ENCODE measurements around the gene DBR1. TPM values are rescaled to one million over a fixed set of nuclear protein-coding genes. Genes with fewer than 3 reads are reported as not detected.

Gene DBR1
- total RNA-seq, 3 donors from 2014 or later (not counting 1 experiment from before 2014, with no cell fraction given), result 17.0 to 18.4 (median 17.5) TPM

GRCh38 chr3:138139691-138140090, 35.0 kb downstream of the DBR1 start:
- H3K27ac ChIP-seq (ENCODE audit: low read length), result no peak overlapping the region
- H3K4me1 ChIP-seq (ENCODE audit: control insufficient read depth, insufficient read depth, low read length), result no peaks in the 10 kb centered on the region
- no peaks in the 10 kb centered on the region for H3K4me1 Mint-ChIP-seq
- no peak overlapping the region for H3K4me3 Mint-ChIP-seq
- H3K27ac Mint-ChIP-seq, result no peak overlapping the region
- ATAC-seq (no peak), DNase-seq (no peak)
- intact Hi-C loops (cut with micrococcal nuclease), result no loop called here
- no peak for TF ChIP-seq CTCF (IDR thresholded peaks at IDR 0.05)
- H3K9me3 ChIP-seq (ENCODE audit: control insufficient read depth, insufficient read depth, low read length), result no peaks in the 10 kb centered on the region
- no peak overlapping the region for H3K4me3 ChIP-seq (ENCODE audit: low read length)
- H3K27me3 Mint-ChIP-seq (ENCODE audit: low read depth in 2 of 2), result peaks cover 12 to 26% of the 10 kb centered on the region in 2 donors
- H3K9me3 Mint-ChIP-seq, result no peaks in the 10 kb centered on the region
- no peaks in the 10 kb centered on the region for H3K36me3 Mint-ChIP-seq
- 100% methylated on average over 1 of the region's 2 CpGs for WGBS (ENCODE audit: insufficient coverage)
- H3K27me3 ChIP-seq (ENCODE audit: control insufficient read depth, insufficient read depth, low read length), result no peaks in the 10 kb centered on the region
- no peaks in the 10 kb centered on the region for H3K36me3 ChIP-seq (ENCODE audit: control insufficient read depth, insufficient read depth, low read length)

- Histone ChIP-seq H3K4me1 (ENCODE audit: control insufficient read depth, insufficient read depth, low read length) (no peaks in the 10 kb centered on the region), H3K27ac (ENCODE audit: low read length) (no peak overlapping the region), H3K36me3 (ENCODE audit: control insufficient read depth, insufficient read depth, low read length) (no peaks in the 10 kb centered on the region), H3K27me3 (ENCODE audit: control insufficient read depth, insufficient read depth, low read length) (no peaks in the 10 kb centered on the region), H3K9me3 (ENCODE audit: control insufficient read depth, insufficient read depth, low read length) (no peaks in the 10 kb centered on the region), H3K4me3 (ENCODE audit: low read length) (no peak overlapping the region)
- no peak for ATAC-seq
- Mint-ChIP-seq H3K27me3 (ENCODE audit: low read depth in 2 of 2) (peaks cover 8 to 26% of the 10 kb centered on the region in 2 donors), H3K4me3 (no peak overlapping the region), H3K36me3 (no peaks in the 10 kb centered on the region), H3K9me3 (no peaks in the 10 kb centered on the region), H3K27ac (no peak overlapping the region), H3K4me1 (no peaks in the 10 kb centered on the region)
- no peak for TF ChIP-seq CTCF (IDR thresholded peaks at IDR 0.05)
- no peak for DNase-seq
- WGBS (ENCODE audit: insufficient coverage), result 67% methylated on average over 2 of the region's 2 CpGs
- intact Hi-C loops (cut with micrococcal nuclease), result no loop called here
Measured at GRCh38 chr3:138137861-138138260, 36.9 kb downstream of the DBR1 start.

GRCh38 chr3:138136201-138136600, 38.5 kb downstream of the DBR1 start:
- 85% methylated on average over 3 of the region's 3 CpGs for WGBS (ENCODE audit: insufficient coverage)
- Histone ChIP-seq H3K27ac (ENCODE audit: low read length) (no peak overlapping the region), H3K4me1 (ENCODE audit: control insufficient read depth, insufficient read depth, low read length) (no peaks in the 10 kb centered on the region), H3K27me3 (ENCODE audit: control insufficient read depth, insufficient read depth, low read length) (no peaks in the 10 kb centered on the region), H3K36me3 (ENCODE audit: control insufficient read depth, insufficient read depth, low read length) (no peaks in the 10 kb centered on the region), H3K9me3 (ENCODE audit: control insufficient read depth, insufficient read depth, low read length) (no peaks in the 10 kb centered on the region), H3K4me3 (ENCODE audit: low read length) (no peak overlapping the region)
- ATAC-seq (no peak), DNase-seq (no peak)
- H3K27ac Mint-ChIP-seq, result no peak overlapping the region
- no peaks in the 10 kb centered on the region for H3K9me3 Mint-ChIP-seq
- no peak overlapping the region for H3K4me3 Mint-ChIP-seq
- no peak for TF ChIP-seq CTCF (IDR thresholded peaks at IDR 0.05)
- intact Hi-C loops (cut with micrococcal nuclease), result no loop called here
- H3K36me3 Mint-ChIP-seq, result no peaks in the 10 kb centered on the region
- H3K27me3 Mint-ChIP-seq (ENCODE audit: low read depth in 2 of 2), result peaks cover 5 to 15% of the 10 kb centered on the region in 2 donors
- H3K4me1 Mint-ChIP-seq, result no peaks in the 10 kb centered on the region

GRCh38 chr3:138135833-138136194, 38.9 kb downstream of the DBR1 start:
- H3K27ac ChIP-seq (ENCODE audit: low read length), result no peak overlapping the region
- no peaks in the 10 kb centered on the region for H3K36me3 Mint-ChIP-seq
- no peaks in the 10 kb centered on the region for H3K4me1 ChIP-seq (ENCODE audit: control insufficient read depth, insufficient read depth, low read length)
- H3K4me3 ChIP-seq (ENCODE audit: low read length), result no peak overlapping the region
- ATAC-seq, result no peak
- TF ChIP-seq CTCF (IDR thresholded peaks at IDR 0.05), result no peak
- peaks cover 2 to 11% of the 10 kb centered on the region in 2 donors for H3K27me3 Mint-ChIP-seq (ENCODE audit: low read depth in 2 of 2)
- no peaks in the 10 kb centered on the region for H3K9me3 Mint-ChIP-seq
- WGBS (ENCODE audit: insufficient coverage), result 83% methylated on average over 1 of the region's 2 CpGs
- no peaks in the 10 kb centered on the region for H3K27me3 ChIP-seq (ENCODE audit: control insufficient read depth, insufficient read depth, low read length)
- no peak overlapping the region for H3K4me3 Mint-ChIP-seq
- intact Hi-C loops (cut with micrococcal nuclease), result no loop called here
- H3K9me3 ChIP-seq (ENCODE audit: control insufficient read depth, insufficient read depth, low read length), result no peaks in the 10 kb centered on the region
- DNase-seq, result no peak
- H3K36me3 ChIP-seq (ENCODE audit: control insufficient read depth, insufficient read depth, low read length), result no peaks in the 10 kb centered on the region
- no peaks in the 10 kb centered on the region for H3K4me1 Mint-ChIP-seq
- H3K27ac Mint-ChIP-seq, result no peak overlapping the region
